Activated CD8-positive, alpha-beta memory T cell treated with anti-CD3 and anti-CD28 coated beads, Interleukin-2, amount 10 ng/mL, durations not matched to agents 7 days and 5 days (primary cell): ENCODE measurements around the gene GATB. TPM values are rescaled to one million over a fixed set of nuclear protein-coding genes. Genes with fewer than 3 reads are reported as not detected.

Source experiments
- ATAC-seq: fragments of 150-1000 bp; cut with Tn5 transposase; one replicate; pipeline ENCODE4 v1.10.0; 2021; ENCODE audit warnings: moderate library complexity
- CTCF ChIA-PET: fragments of 350-600 bp; sonication (Branson Sonifier 250); formaldehyde crosslinking; loops from one replicate; lab custom pipeline; 2021; ENCODE audit warnings: antibody characterized with exemption; lab: Charles Lee
- DNase-seq: peaks from one replicate; pipeline ENCODE4 v3.0.0-alpha.2; 2020
- H3K27ac Mint-ChIP-seq: one replicate; pipeline ENCODE4 v1.8.0; 2021; ENCODE audit warnings: mild to moderate bottlenecking, mixed read lengths
- H3K27me3 Mint-ChIP-seq: one replicate; pipeline ENCODE4 v1.8.0; 2021; ENCODE audit warnings: mixed read lengths
- H3K36me3 Mint-ChIP-seq: one replicate; pipeline ENCODE4 v1.8.0; 2021; ENCODE audit warnings: mild to moderate bottlenecking, mixed read lengths
- H3K4me1 Mint-ChIP-seq: one replicate; pipeline ENCODE4 v1.8.0; 2021; ENCODE audit warnings: mixed read lengths
- H3K4me3 Mint-ChIP-seq: one replicate; pipeline ENCODE4 v1.8.0; 2021; ENCODE audit warnings: mild to moderate bottlenecking, moderate library complexity, mixed read lengths
- H3K9me3 Mint-ChIP-seq: one replicate; pipeline ENCODE4 v1.8.0; 2022; ENCODE audit warnings: low read depth, mixed read lengths
- total RNA-seq, 2 experiments: library from RNA; stranded (reverse); gene quantifications; one replicate each; pipeline ENCODE4 v1.2.3, GENCODE V29; 2021

The GATB gene
- total RNA-seq, 2 experiments from 2014 or later = 14.1 to 17.9 TPM

DNA sequence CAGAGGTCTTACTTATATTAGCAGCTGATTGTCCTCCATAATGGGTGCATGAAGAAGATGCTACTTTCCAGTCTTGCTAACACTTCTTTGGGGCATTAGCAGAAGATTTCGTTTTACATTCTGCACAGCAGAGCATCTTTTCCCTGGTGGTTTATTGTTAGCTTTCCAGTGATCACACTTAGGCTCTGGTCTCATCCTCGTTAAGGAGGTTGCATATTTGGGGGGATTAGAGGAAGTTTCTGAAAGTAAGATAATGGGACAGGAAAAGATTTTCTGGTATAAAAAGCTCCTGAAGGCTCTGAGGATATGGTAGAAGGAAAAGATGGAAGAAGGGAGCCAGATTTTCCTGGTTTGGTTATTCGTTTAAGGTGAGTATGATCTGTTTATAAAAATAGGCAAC lies 134.1 kb downstream of the GATB start:
- H3K4me1 Mint-ChIP-seq = no peaks in the 10 kb centered on the region
- CTCF ChIA-PET = no interaction called here
- no peak for ATAC-seq

DNA sequence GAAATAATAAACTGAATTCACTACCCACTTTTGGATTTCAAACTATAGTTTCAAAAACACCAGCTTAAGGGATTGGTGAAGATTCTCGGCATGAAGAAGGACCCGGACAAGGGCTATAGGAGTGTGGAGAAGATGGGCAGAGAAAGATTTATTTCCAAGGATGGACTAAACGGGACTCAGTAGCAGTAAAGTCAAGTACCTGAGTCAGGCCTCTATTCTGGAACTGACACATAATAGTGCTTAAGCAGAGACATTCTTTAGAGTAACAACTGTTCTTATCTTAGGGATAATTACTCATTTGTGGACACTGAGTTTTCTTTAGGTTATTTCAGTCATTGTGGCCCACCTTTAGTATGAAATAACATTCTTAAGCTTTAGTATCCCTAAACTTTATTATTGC lies 134.6 kb downstream of the GATB start:
- Mint-ChIP-seq H3K27me3 (peaks cover 43% of the 10 kb centered on the region), H3K4me3 (no peak overlapping the region), H3K9me3 (no peaks in the 10 kb centered on the region), H3K27ac (no peak overlapping the region), H3K4me1 (no peaks in the 10 kb centered on the region), H3K36me3 (no peaks in the 10 kb centered on the region)
- CTCF ChIA-PET = no interaction called here
- DNase-seq (no peak), ATAC-seq (no peak)

More for the DNA sequence above, 134.1 kb downstream of the GATB start:
- DNase-seq = no peak
- no peaks in the 10 kb centered on the region for H3K9me3 Mint-ChIP-seq
- H3K27ac Mint-ChIP-seq = no peak overlapping the region
- peaks cover 44% of the 10 kb centered on the region for H3K27me3 Mint-ChIP-seq
- H3K36me3 Mint-ChIP-seq = no peaks in the 10 kb centered on the region
- H3K4me3 Mint-ChIP-seq = no peak overlapping the region

DNA sequence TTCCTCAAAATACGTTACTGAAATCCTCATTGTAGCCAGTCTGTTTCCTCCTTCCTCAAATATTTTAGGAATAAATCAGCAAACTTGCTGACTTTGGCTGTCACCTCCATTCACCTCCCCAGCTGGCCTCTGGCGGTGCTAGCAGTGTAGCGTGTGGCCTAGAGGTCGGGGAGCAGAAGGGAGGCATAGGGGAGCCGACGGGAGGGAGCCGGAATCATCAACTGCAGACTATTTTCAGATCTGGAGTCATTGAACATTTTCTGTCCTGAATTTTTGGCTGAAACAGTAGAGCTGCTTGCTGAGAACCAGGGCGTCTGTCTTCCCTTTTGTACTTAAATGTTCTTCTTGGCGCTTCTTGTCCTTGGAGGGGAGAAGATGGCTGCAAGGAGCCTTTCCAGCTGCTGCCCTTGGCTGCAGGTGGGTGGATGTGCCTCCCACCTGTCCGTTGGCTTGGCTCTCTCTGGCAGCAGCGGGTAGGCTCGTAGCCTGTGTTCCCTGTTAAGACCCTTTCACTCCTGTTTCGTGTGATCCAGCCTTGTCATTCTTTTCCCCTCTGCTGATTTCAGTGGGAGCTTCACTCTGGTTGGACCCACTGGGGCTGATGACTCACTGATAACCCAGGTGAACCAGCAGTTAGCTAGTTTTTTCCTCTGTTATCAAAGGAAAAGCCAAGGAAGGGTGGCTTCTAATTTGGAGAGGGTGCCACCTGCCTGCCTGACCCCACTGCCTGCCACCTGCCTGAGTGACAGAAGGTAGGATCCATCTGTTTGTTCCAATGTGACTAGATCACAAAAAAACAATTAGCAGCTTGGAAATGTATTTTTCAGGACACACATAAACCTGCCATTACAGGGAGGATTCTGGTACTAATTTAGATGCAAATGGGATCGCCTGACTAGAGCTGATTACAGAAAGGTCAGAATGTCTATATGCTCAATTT lies 135.9 kb downstream of the GATB start:
- CTCF ChIA-PET = no interaction called here
- DNase-seq (no peak), ATAC-seq (no peak)
- Mint-ChIP-seq H3K4me3 (no peak overlapping the region), H3K27ac (no peak overlapping the region), H3K9me3 (no peaks in the 10 kb centered on the region), H3K27me3 (peaks cover 34% of the 10 kb centered on the region), H3K36me3 (no peaks in the 10 kb centered on the region), H3K4me1 (no peaks in the 10 kb centered on the region)
